Stimulated activated CD4-positive, alpha-beta T cell treated with anti-CD3 and anti-CD28 coated beads, Interleukin-4, amount 100 ng/mL, for 1 hour (primary cell): ENCODE results near the gene TMEM207.
A peak's percentile ranks its signal among the peaks of the same experiment; 100 is the strongest.

Experiments
- DNase-seq: peaks from one replicate; pipeline ENCODE4 v3.0.0-alpha.2; 2020

The TMEM207 gene

GRCh38 chr3:190384309-190384756, 65.4 kb downstream of the TMEM207 start:
- DNase-seq, result peak; percentile 2

GRCh38 chr3:190382082-190382481, 67.6 kb downstream of the TMEM207 start:
- no peak for DNase-seq

GRCh38 chr3:190381441-190381840, 68.3 kb downstream of the TMEM207 start:
- DNase-seq, result no peak

GRCh38 chr3:190380184-190380583, 69.5 kb downstream of the TMEM207 start:
- no peak for DNase-seq
